ENCODE data around the gene LRP1B. TPM values are rescaled to one million over a fixed set of nuclear protein-coding genes. Genes with fewer than 3 reads are reported as not detected.

Gene LRP1B
- total and polyA plus RNA-seq, 2 donors from 2014 or later = 0.69 to 1.2 TPM

DNA sequence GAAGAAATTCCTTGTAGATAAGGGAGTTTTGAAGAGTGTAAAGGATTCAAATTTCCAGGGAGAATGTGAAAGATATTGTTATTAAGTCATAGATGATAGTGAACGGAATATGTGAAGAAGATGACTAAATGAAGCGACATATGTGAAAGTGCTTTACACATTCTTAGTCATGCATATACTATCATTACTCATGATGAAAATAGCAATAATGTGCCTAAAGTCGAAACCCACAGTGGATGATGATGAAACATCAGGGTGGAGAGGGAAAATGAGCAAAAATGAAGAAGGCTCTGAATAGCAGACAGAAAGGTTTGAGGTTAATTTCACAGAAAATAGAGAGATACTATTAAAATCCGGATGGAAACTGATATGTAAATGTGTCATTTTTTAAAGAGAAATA, 1237.1 kb downstream of the LRP1B start:
- H3K36me3 ChIP-seq (ENCODE audit: control insufficient read depth in 2 of 3, insufficient read depth in 3 of 3, low read length in 3 of 3) = no peaks in the 10 kb centered on the region
- no peaks in the 10 kb centered on the region for H3K27me3 ChIP-seq (ENCODE audit: control insufficient read depth, insufficient read depth, low read length)
- DNase-seq (no peak), FAIRE-seq (no peak)
- H3K4me3 ChIP-seq (ENCODE audit: low read length in 3 of 3) = no peak overlapping the region
- no peak overlapping the region for H3K9ac ChIP-seq (ENCODE audit: low read length in 3 of 3)
- no peak overlapping the region for H3K27ac ChIP-seq (ENCODE audit: low read depth in 2 of 2, low read length in 2 of 2)
- H3K9me3 ChIP-seq (ENCODE audit: control insufficient read depth in 2 of 3, insufficient read depth in 1 of 3, low read length in 3 of 3) = no peaks in the 10 kb centered on the region
- TF ChIP-seq, protein P1, sequence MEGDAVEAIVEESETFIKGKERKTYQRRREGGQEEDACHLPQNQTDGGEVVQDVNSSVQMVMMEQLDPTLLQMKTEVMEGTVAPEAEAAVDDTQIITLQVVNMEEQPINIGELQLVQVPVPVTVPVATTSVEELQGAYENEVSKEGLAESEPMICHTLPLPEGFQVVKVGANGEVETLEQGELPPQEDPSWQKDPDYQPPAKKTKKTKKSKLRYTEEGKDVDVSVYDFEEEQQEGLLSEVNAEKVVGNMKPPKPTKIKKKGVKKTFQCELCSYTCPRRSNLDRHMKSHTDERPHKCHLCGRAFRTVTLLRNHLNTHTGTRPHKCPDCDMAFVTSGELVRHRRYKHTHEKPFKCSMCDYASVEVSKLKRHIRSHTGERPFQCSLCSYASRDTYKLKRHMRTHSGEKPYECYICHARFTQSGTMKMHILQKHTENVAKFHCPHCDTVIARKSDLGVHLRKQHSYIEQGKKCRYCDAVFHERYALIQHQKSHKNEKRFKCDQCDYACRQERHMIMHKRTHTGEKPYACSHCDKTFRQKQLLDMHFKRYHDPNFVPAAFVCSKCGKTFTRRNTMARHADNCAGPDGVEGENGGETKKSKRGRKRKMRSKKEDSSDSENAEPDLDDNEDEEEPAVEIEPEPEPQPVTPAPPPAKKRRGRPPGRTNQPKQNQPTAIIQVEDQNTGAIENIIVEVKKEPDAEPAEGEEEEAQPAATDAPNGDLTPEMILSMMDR (IDR thresholded peaks at IDR 0.05; ENCODE audit: borderline replicate concordance, extremely low read depth, insufficient read depth) = no peak
- H3K4me1 ChIP-seq (ENCODE audit: control insufficient read depth in 2 of 3, insufficient read depth in 2 of 3, low read depth in 1 of 3, low read length in 3 of 3) = no peaks in the 10 kb centered on the region
- intact Hi-C loops (cut with DNase I) = no loop called here

DNA sequence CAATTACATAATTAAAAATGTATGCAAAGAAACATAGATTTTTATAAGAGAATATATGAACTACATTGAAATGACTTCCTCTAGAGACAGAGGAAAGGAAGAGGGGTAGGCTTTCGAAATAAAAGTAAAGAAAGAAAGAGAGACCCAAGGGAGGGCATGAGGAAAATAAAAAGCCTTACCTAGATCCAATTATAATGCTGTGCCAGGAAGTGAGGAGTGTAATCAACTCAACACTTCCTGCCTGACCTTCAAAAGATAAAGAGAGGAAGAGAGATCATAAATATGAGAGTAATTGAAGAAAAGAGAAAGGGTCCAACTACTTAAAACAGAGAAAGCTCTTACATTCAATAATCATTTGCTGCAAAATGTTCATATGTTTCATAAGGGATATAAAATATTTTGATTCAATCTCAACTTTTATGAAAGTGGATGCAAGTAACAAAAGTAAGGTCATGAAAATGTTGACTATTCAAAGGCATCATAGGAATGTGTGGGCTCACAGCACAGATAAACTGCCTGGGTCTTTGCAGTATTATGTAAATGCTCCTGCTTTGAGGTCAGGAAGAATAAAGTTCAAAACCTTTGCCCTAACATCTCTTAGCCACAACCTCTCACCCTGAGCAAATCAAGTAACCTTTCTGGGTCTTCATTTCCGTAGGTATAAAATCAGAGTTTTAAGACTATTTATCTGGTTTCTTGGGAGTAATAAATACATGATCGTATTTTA, 1237.7 kb downstream of the LRP1B start:
- Histone ChIP-seq H3K27ac (ENCODE audit: low read depth in 2 of 2, low read length in 2 of 2) (no peak overlapping the region), H3K36me3 (ENCODE audit: control insufficient read depth in 2 of 3, insufficient read depth in 3 of 3, low read length in 3 of 3) (no peaks in the 10 kb centered on the region), H3K4me1 (ENCODE audit: control insufficient read depth in 2 of 3, insufficient read depth in 2 of 3, low read depth in 1 of 3, low read length in 3 of 3) (no peaks in the 10 kb centered on the region), H3K9me3 (ENCODE audit: control insufficient read depth in 2 of 3, insufficient read depth in 1 of 3, low read length in 3 of 3) (no peaks in the 10 kb centered on the region), H3K9ac (ENCODE audit: low read length in 3 of 3) (no peak overlapping the region), H3K4me3 (ENCODE audit: low read length in 3 of 3) (no peak overlapping the region), H3K27me3 (ENCODE audit: control insufficient read depth, insufficient read depth, low read length) (no peaks in the 10 kb centered on the region)
- DNase-seq = no peak
- no peak for FAIRE-seq
- intact Hi-C loops (cut with DNase I) = no loop called here
- TF ChIP-seq, protein P1 (IDR thresholded peaks at IDR 0.05; ENCODE audit: borderline replicate concordance, extremely low read depth, insufficient read depth) = no peak

DNA sequence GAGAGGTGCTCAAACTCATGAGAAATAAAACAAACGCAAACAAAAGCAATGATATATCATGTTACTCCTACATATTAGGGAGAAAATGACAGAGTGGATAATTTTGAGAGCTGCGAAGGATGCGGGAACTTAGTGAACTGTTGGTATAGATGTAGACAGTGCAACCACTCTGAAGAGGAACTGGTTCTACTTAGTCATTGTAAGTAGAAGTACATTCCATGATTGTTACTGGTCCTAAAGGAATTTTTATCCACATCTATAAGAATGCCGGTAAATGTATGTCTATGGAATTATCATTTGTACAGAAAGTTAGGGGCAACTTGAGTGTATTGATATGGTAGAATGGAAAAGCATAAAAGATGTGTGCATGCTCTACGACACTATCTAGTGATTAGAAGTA, 1238.4 kb downstream of the LRP1B start:
- intact Hi-C loops (cut with DNase I) = no loop called here
- Histone ChIP-seq H3K27me3 (ENCODE audit: control insufficient read depth, insufficient read depth, low read length) (no peaks in the 10 kb centered on the region), H3K9me3 (ENCODE audit: control insufficient read depth in 2 of 3, insufficient read depth in 1 of 3, low read length in 3 of 3) (no peaks in the 10 kb centered on the region), H3K27ac (ENCODE audit: low read depth in 2 of 2, low read length in 2 of 2) (no peak overlapping the region), H3K9ac (ENCODE audit: low read length in 3 of 3) (no peak overlapping the region), H3K4me3 (ENCODE audit: low read length in 3 of 3) (no peak overlapping the region), H3K36me3 (ENCODE audit: control insufficient read depth in 2 of 3, insufficient read depth in 3 of 3, low read length in 3 of 3) (no peaks in the 10 kb centered on the region), H3K4me1 (ENCODE audit: control insufficient read depth in 2 of 3, insufficient read depth in 2 of 3, low read depth in 1 of 3, low read length in 3 of 3) (no peaks in the 10 kb centered on the region)
- no peak for DNase-seq
- no peak for FAIRE-seq
- TF ChIP-seq, protein P1 (IDR thresholded peaks at IDR 0.05; ENCODE audit: borderline replicate concordance, extremely low read depth, insufficient read depth) = no peak
